GM19455 (cell line): ENCODE measurements around the gene DUSP19.
A peak's percentile ranks its signal among the peaks of the same experiment; 100 is the strongest.

ENCODE experiments used
- ATAC-seq: cut with Tn5 transposase; IDR thresholded peaks from one replicate; pipeline ENCODE4 v1.9.1; 2021; ENCODE audit not compliant: unreplicated experiment

DUSP19 gene

GRCh38 chr2:183124222-183124956, 45.8 kb downstream of the DUSP19 start, which contains the start of gene NUP35:
Gene NUP35 (plus strand): TSS chr2:183124443. CDS start chr2:183124458, 15 bp downstream.
- ATAC-seq, result peak; percentile 88

GRCh38 chr2:183124957-183125255, 46.4 kb downstream of the DUSP19 start:
- peak; percentile 1 for ATAC-seq

- ATAC-seq, result no peak
Measured at GRCh38 chr2:183125659-183126341, 47.3 kb downstream of the DUSP19 start.

DNA sequence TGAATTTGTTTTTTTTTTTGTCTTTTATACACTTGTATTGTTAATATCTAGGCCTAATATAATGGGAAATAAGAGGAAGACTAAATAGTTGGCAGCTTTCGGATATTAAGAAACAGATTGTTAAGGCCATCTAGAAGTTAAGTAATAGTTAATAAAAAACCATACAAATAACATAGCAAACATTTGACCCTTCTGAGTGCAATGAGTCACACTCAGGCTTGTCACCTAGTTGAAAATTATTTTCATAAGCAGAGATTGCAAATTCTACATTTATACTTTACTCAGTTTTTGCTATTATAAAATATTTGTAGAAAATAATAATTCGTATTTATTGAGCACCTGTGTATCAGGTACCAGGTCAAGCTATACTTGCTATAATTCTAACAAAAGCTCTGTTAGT, 48.1 kb downstream of the DUSP19 start:
- no peak for ATAC-seq

DNA sequence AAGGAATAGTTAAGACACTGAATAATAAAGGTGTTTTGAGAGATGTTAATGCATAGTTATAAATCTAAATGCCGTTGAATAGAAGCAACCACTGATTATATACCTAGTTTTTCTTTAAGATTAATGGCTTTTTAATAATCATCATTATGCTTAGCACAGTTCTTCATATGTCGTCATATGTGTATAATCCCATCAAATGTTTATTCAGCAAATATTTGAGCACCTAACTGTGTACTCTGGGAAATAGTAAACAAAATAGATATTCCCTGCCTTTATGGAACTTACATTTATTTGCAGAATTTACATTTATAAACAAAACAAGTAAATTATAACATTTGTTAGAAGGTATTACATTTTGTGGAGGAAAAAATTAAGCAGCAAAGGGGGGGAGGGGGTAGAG, 55.5 kb downstream of the DUSP19 start:
- no peak for ATAC-seq

DNA sequence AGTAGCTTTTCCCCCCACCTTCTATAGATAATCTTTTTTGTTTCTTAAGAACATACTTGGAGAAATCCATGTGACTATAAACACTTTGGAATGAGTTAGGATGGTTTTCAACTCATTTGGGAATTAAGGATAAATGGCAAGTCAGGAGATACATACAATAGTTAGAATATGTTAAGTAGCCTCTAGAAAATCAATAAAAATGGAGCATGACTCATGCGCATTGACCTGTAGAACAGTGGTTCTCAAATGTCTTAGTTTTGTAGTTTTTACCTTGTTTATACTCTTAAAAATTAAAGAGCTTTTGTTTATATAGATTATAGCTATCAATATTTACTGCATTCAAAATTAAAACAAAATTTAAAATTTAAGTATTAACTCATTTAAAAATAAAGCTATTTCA, 70.4 kb downstream of the DUSP19 start:
- no peak for ATAC-seq

DNA sequence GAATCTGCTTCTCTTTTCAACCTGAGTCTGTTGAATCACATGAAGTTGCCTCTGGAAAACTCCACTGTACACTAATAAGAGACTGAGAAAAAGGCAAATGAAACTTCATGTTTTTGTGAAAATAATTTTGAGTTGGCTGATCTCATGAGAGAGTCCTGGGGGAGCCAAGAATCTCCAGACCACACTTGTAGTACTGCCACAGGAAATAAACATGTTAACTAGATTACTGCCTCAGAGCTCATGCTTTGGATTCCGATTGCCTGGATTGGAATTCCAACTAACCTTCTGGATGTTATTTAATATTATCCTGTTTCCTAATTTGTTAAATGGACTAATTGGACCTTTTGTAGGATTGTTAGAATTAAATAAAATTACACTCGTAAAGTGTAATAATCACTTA, 70.9 kb downstream of the DUSP19 start:
- no peak for ATAC-seq
